Measurements from ENCODE around the gene COG7.

DNA sequence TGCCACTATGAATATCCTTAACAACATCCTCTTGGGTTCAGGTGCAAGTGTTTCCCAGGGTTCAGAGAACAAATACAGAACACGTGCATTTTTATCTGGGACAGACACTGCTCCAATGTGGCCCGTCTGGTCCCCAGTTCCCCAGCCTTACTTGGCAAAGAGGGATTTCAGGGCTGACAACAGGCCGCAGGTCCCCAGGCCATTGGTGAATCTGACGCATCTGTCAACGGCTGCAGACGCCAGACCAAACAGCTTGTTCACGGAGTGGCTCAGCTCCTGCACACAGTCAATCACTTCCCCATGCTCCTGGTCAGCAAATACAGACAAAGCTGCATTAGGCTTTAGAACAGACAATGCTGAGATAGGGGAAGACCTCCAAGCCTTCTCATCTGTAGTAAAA is 36.2 kb downstream of the COG7 start:
- TF ChIP-seq CEBPB (IDR thresholded peaks at IDR 0.05; ENCODE audit: low read depth) (no peak), POLR2A (IDR thresholded peaks at IDR 0.05; ENCODE audit: borderline replicate concordance, extremely low read depth, insufficient read depth, insufficient read length) (no peak), EZH2phosphoT487 (IDR thresholded peaks at IDR 0.05; ENCODE audit: borderline replicate concordance) (no peak), POLR2AphosphoS5 (IDR thresholded peaks at IDR 0.05; ENCODE audit: low read depth, low read length) (no peak), YY1 (IDR thresholded peaks at IDR 0.05; ENCODE audit: extremely low read depth, insufficient replicate concordance, low read depth, low read length) (no peak), EZH2 (IDR thresholded peaks at IDR 0.05) (no peak), ELF1 (IDR thresholded peaks at IDR 0.05; ENCODE audit: borderline replicate concordance, low read depth) (no peak), SIN3A (IDR thresholded peaks at IDR 0.05; ENCODE audit: low read depth) (no peak), TCF7L2 (IDR thresholded peaks at IDR 0.05; ENCODE audit: borderline replicate concordance, extremely low read depth, insufficient read depth, insufficient read length) (no peak), ZNF274 (IDR thresholded peaks at IDR 0.05; ENCODE audit: low read depth, low read length) (no peak)
- TF ChIP-seq, protein P1, sequence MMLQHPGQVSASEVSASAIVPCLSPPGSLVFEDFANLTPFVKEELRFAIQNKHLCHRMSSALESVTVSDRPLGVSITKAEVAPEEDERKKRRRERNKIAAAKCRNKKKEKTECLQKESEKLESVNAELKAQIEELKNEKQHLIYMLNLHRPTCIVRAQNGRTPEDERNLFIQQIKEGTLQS (IDR thresholded peaks at IDR 0.05), result no peak
- TF ChIP-seq, protein P2, sequence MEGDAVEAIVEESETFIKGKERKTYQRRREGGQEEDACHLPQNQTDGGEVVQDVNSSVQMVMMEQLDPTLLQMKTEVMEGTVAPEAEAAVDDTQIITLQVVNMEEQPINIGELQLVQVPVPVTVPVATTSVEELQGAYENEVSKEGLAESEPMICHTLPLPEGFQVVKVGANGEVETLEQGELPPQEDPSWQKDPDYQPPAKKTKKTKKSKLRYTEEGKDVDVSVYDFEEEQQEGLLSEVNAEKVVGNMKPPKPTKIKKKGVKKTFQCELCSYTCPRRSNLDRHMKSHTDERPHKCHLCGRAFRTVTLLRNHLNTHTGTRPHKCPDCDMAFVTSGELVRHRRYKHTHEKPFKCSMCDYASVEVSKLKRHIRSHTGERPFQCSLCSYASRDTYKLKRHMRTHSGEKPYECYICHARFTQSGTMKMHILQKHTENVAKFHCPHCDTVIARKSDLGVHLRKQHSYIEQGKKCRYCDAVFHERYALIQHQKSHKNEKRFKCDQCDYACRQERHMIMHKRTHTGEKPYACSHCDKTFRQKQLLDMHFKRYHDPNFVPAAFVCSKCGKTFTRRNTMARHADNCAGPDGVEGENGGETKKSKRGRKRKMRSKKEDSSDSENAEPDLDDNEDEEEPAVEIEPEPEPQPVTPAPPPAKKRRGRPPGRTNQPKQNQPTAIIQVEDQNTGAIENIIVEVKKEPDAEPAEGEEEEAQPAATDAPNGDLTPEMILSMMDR (IDR thresholded peaks at IDR 0.05 in 2 of 3, conservative IDR thresholded peaks at IDR 0.05 in 1 of 3; ENCODE audit: borderline replicate concordance in 1 of 3, insufficient read depth in 1 of 3, low read depth in 2 of 3, low read length in 2 of 3), result no peak
- TF ChIP-seq, protein P3, sequence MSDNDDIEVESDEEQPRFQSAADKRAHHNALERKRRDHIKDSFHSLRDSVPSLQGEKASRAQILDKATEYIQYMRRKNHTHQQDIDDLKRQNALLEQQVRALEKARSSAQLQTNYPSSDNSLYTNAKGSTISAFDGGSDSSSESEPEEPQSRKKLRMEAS (IDR thresholded peaks at IDR 0.05), result no peak

Data from HCT116 (cell line).